Heart left ventricle (tissue), 16 donors: ENCODE measurements around the gene HTRA3. TPM values are rescaled to one million over a fixed set of nuclear protein-coding genes. Genes with fewer than 3 reads are reported as not detected.
A peak's percentile ranks its signal among the peaks of the same experiment; 100 is the strongest.

ENCODE experiments used
- ATAC-seq, 4 donors: fragments of 200-7000 bp; cut with Tn5 transposase; one replicate each; pipeline ENCODE4 v1.9.1; 2020 to 2022; ENCODE audit warnings: moderate library complexity in 4 of 4, mild to moderate bottlenecking in 3 of 4, moderate number of reproducible peaks in 1 of 4
- DNase-seq, 5 donors: peaks; one replicate each; pipeline ENCODE4 v3.0.0-alpha.2; 2020
- H3K27ac ChIP-seq, 12 donors: fragments of 200-600 bp; sonication (generic) in 4 of 12; one replicate each; pipeline versions ENCODE4 v1.5.0 to v1.8.0; 2016 to 2022; ENCODE audit warnings: mild to moderate bottlenecking in 2 of 12
- H3K27me3 ChIP-seq, 9 donors: fragments of 200-600 bp; sonication (generic) in 2 of 9; one replicate each; pipeline versions ENCODE4 v1.5.1 to v1.8.0; 2016 to 2022; ENCODE audit warnings: mild to moderate bottlenecking in 3 of 9
- H3K36me3 ChIP-seq, 9 donors: fragments of 200-600 bp; sonication (generic) in 2 of 9; one replicate each; pipeline versions ENCODE4 v1.5.0 to v1.8.0; 2018 to 2022; ENCODE audit warnings: mild to moderate bottlenecking in 2 of 9
- H3K4me1 ChIP-seq, 12 donors: fragments of 200-600 bp; sonication (generic) in 4 of 12; one replicate each; pipeline versions ENCODE4 v1.5.0 to v1.8.0; 2016 to 2022; ENCODE audit warnings: mild to moderate bottlenecking in 3 of 12
- H3K4me3 ChIP-seq, 12 donors: fragments of 200-600 bp; sonication (generic) in 4 of 12; one replicate each; pipeline versions ENCODE4 v1.5.0 to v1.8.0; 2017 to 2022; ENCODE audit warnings: mild to moderate bottlenecking in 9 of 12, moderate library complexity in 4 of 12
- H3K9me3 ChIP-seq, 12 donors: fragments of 200-600 bp; sonication (generic) in 4 of 12; one replicate each; pipeline versions ENCODE4 v1.5.0 to v1.8.0; 2016 to 2022; ENCODE audit warnings: mild to moderate bottlenecking in 1 of 12
- CTCF ChIP-seq, 12 donors: fragments of 200-600 bp; sonication (generic) in 4 of 12; IDR thresholded peaks; one replicate each; pipeline versions ENCODE4 v1.5.0 to v1.8.0; 2018 to 2022; ENCODE audit warnings: antibody characterized with exemption in 12 of 12, mild to moderate bottlenecking in 5 of 12
- POLR2A ChIP-seq, 2 donors: fragments of 450-650 bp; IDR thresholded peaks; one replicate each; pipeline ENCODE4 v1.6.1; 2017; ENCODE audit warnings: antibody characterized with exemption in 2 of 2, mild to moderate bottlenecking in 2 of 2, moderate library complexity in 2 of 2
- WGBS, 4 donors: extraction: QIAGEN DNeasy Blood & Tissue Kit in 2 of 4; methylation state at CpG; one replicate each; pipeline versions ENCODE4 v1.1.5 to v1.1.7; 2013 to 2018; 5-methylcytosine and 5-hydroxymethylcytosine counted together
- intact Hi-C, 10 donors: fragments of 100-400 bp; cut with DNase I; formaldehyde crosslinking; loops; one replicate each; pipeline versions ENCODE4 v1.11.1 to v1.14.2; 2022
- polyA plus RNA-seq, 2 donors: library from polyadenylated mRNA; stranded (reverse); fragments of 200-250 nt; gene quantifications; one replicate each; pipeline ENCODE4 v1.2.3, GENCODE V29; 2013
- total RNA-seq, 9 donors: library from RNA; depleted of rRNA in 2 of 9; stranded (reverse); fragments of >200 nt in 2 of 9; fragmentation: NEBNext Ultra II Directional in 3 of 9; extraction: Animal tissue kit (Norgen Biotek cat#: 25700) in 3 of 9; gene quantifications; one replicate each; pipeline versions ENCODE4 v1.1.0 to v1.2.4, GENCODE V29; 2016 to 2023
- donor health status: ischemic (EF 13 %, LVEDD 7.1; RV severe dilation, severe dysfunction).
- donor health status: healthy with polysubstance abuse.
- donor health status: DM: no; HTN: yes; CAD: no.
- donor health status: DM: no; HTN: no; CAD: no.
- donor health status: ischemic (EF 25% LVEDD 6.9; RV normal size, moderate dysfunction).
- donor health status: ischemic (EF 25% LVEDD 5.7; RV mildly dilated, moderate dysfunction).
- donor health status: healthy.
- donor health status: DM: yes; HTN: yes; CAD: no.
- donor health status: ischemic (EF 35%, LVEDD 5.7; RV mildly dilated, moderate dysfunction).
- donor health status: nonischemic (EF 11% LVEDD 7.7; RV severe dilation, severe dysfunction).
- donor health status: DM: yes; HTN: yes; CAD: no.
- donor health status: PGD.
- donor health status: ischemic (EF 29% LVEDD 5.4; RV normal size, mild dysfunction).
- donor health status: nonischemic (EF 23%, LVEDD 6.1; RV moderate dilation, normal function).

HTRA3 gene
- total and polyA plus RNA-seq, 11 donors, result 26.8 to 84.6 (median 50.1) TPM

- no peak for TF ChIP-seq POLR2A (IDR thresholded peaks at IDR 0.05)
- TF ChIP-seq CTCF (IDR thresholded peaks at IDR 0.05), result peak in 8 of 12 donors; percentile 13 to 38 (median 28)
- DNase-seq (peak in 4 of 5 donors; percentile 49 to 81 (median 74)), ATAC-seq (peak; percentile 61 to 80 (median 64))
- 61 to 70% (median 63%) methylated on average over 10 to 24 of the region's 24 CpGs for WGBS, 4 donors
- H3K27me3 ChIP-seq, result no peaks in the 10 kb centered on the region
- peak overlapping the region in 7 of 12 donors; percentile 24 to 61 (median 49) for H3K27ac ChIP-seq
- intact Hi-C loops, result loop anchor here in 2 of 10 donors (5.0 kb wide), 1 partner anchor 37 kb away; no protein-coding TSS in a partner anchor
- H3K9me3 ChIP-seq, result peaks cover 0 to 12% (median 0%) of the 10 kb centered on the region in 12 donors
- no peak overlapping the region for H3K4me3 ChIP-seq
- H3K36me3 ChIP-seq, result peaks cover 0 to 8% (median 0%) of the 10 kb centered on the region in 9 donors
- peaks cover 0 to 39% (median 30%) of the 10 kb centered on the region in 12 donors for H3K4me1 ChIP-seq
These were observed 39.6 kb downstream of the HTRA3 start for GRCh38 chr4:8308856-8309771.

- Histone ChIP-seq H3K27ac (peak overlapping the region in 2 of 12 donors; percentile 61), H3K36me3 (peaks cover 0 to 2% (median 0%) of the 10 kb centered on the region in 9 donors), H3K27me3 (no peaks in the 10 kb centered on the region), H3K4me1 (peaks cover 0 to 43% (median 32%) of the 10 kb centered on the region in 12 donors), H3K9me3 (peaks cover 0 to 12% (median 0%) of the 10 kb centered on the region in 12 donors), H3K4me3 (no peak overlapping the region)
- intact Hi-C loops, result no loop called here
- peak in 2 of 5 donors; percentile 5 to 12 for DNase-seq
- no peak for ATAC-seq
- TF ChIP-seq POLR2A (IDR thresholded peaks at IDR 0.05) (no peak), CTCF (IDR thresholded peaks at IDR 0.05) (no peak)
- 70 to 79% (median 78%) methylated on average over 10 of the region's 10 CpGs for WGBS, 4 donors
These were observed 40.8 kb downstream of the HTRA3 start for GRCh38 chr4:8310306-8310705.

- 74 to 82% (median 77%) methylated on average over 12 to 13 of the region's 13 CpGs for WGBS, 4 donors
- Histone ChIP-seq H3K36me3 (no peaks in the 10 kb centered on the region), H3K9me3 (peaks cover 0 to 12% (median 0%) of the 10 kb centered on the region in 12 donors), H3K27me3 (no peaks in the 10 kb centered on the region), H3K4me3 (no peak overlapping the region), H3K27ac (no peak overlapping the region), H3K4me1 (peaks cover 4 to 45% (median 31%) of the 10 kb centered on the region in 12 donors)
- TF ChIP-seq POLR2A (IDR thresholded peaks at IDR 0.05) (no peak), CTCF (IDR thresholded peaks at IDR 0.05) (no peak)
- intact Hi-C loops, result no loop called here
- no peak for ATAC-seq
- DNase-seq, result peak in 2 of 5 donors; percentile 12 to 13
These were observed 41.8 kb downstream of the HTRA3 start for GRCh38 chr4:8311101-8312068.
